Mucosa of descending colon (tissue), 3 donors: ENCODE data around the gene SGCD. TPM values are rescaled to one million over a fixed set of nuclear protein-coding genes. Genes with fewer than 3 reads are reported as not detected.

Experiments
- ATAC-seq: fragments of 200-7000 bp; cut with Tn5 transposase; one replicate; pipeline ENCODE4 v1.9.1; 2020; ENCODE audit warnings: mild to moderate bottlenecking, moderate library complexity
- DNase-seq, 3 donors: peaks; one replicate each; pipeline ENCODE4 v3.0.0-alpha.2; 2020
- H3K36me3 ChIP-seq: fragments of 200-600 bp; one replicate; pipeline ENCODE4 v1.8.0; 2021; ENCODE audit warnings: low read depth, mild to moderate bottlenecking
- H3K4me1 ChIP-seq: fragments of 200-600 bp; one replicate; pipeline ENCODE4 v1.8.0; 2021; ENCODE audit warnings: low read depth, mild to moderate bottlenecking
- H3K4me3 ChIP-seq: fragments of 200-600 bp; one replicate; pipeline ENCODE4 v1.8.0; 2021; ENCODE audit warnings: mild to moderate bottlenecking
- H3K9me3 ChIP-seq: fragments of 200-600 bp; one replicate; pipeline ENCODE4 v1.8.0; 2021; ENCODE audit warnings: mild to moderate bottlenecking
- intact Hi-C, 2 donors: fragments of 100-400 bp; cut with DNase I in 1 of 2; cut with micrococcal nuclease in 1 of 2; formaldehyde crosslinking; loops; one replicate each; pipeline versions ENCODE4 v1.11.0 to v1.11.1; 2022; cut with DNase I, micrococcal nuclease
- total RNA-seq, 3 donors: library from RNA; stranded (reverse); fragmentation: NEBNext Ultra II Directional in 2 of 3; extraction: Animal tissue kit (Norgen Biotek cat#: 25700) in 2 of 3; gene quantifications; one replicate each; pipeline versions ENCODE4 v1.2.1 to v1.2.4, GENCODE V29; 2021 to 2023
- TF ChIP-seq, protein P1 (sequence below): fragments of 200-600 bp; IDR thresholded peaks from one replicate; pipeline ENCODE4 v1.8.0; 2022; ENCODE audit warnings: antibody characterized with exemption, mild to moderate bottlenecking
- donor health status: DM: no; HTN: no; CAD: no; lungs with moderate emphysema.
- donor health status: DM: no; HTN: no; CAD: no.
- donor health status: DM: no; HTN: yes; CAD: no.

SGCD gene
- total RNA-seq, 3 donors from 2014 or later, result 1.2 to 7.4 (median 2.0) TPM

GRCh38 chr5:156459812-156460385, 132.9 kb downstream of the SGCD start:
- Histone ChIP-seq H3K4me1 (no peaks in the 10 kb centered on the region), H3K36me3 (no peaks in the 10 kb centered on the region), H3K9me3 (no peaks in the 10 kb centered on the region), H3K4me3 (no peak overlapping the region)
- DNase-seq (no peak), ATAC-seq (no peak)
- intact Hi-C loops, result no loop called here
- TF ChIP-seq, protein P1, sequence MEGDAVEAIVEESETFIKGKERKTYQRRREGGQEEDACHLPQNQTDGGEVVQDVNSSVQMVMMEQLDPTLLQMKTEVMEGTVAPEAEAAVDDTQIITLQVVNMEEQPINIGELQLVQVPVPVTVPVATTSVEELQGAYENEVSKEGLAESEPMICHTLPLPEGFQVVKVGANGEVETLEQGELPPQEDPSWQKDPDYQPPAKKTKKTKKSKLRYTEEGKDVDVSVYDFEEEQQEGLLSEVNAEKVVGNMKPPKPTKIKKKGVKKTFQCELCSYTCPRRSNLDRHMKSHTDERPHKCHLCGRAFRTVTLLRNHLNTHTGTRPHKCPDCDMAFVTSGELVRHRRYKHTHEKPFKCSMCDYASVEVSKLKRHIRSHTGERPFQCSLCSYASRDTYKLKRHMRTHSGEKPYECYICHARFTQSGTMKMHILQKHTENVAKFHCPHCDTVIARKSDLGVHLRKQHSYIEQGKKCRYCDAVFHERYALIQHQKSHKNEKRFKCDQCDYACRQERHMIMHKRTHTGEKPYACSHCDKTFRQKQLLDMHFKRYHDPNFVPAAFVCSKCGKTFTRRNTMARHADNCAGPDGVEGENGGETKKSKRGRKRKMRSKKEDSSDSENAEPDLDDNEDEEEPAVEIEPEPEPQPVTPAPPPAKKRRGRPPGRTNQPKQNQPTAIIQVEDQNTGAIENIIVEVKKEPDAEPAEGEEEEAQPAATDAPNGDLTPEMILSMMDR, result no peak

DNA sequence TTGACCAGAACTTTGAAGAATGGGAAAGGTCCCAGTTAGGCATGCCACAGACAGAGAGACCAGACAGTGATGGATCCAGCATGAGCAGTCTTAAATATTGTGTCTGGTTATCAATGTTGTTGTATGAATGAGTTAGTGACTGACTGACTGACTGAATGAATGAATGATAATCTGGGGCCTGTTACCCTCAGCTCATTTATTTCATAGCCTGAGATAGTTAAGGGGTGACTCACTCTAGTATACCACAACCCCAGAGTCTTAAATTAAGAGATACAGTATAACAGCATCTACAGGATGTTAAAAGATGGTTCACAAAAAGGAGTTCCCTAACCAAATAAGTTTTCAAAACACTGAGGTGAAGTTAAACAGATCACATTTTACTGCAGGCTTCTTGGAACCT, 133.5 kb downstream of the SGCD start:
- no peaks in the 10 kb centered on the region for H3K36me3 ChIP-seq
- DNase-seq (no peak), ATAC-seq (no peak)
- H3K4me3 ChIP-seq, result no peak overlapping the region
- TF ChIP-seq, protein P1, result no peak
- intact Hi-C loops, result no loop called here
- no peaks in the 10 kb centered on the region for H3K4me1 ChIP-seq
- H3K9me3 ChIP-seq, result no peaks in the 10 kb centered on the region

DNA sequence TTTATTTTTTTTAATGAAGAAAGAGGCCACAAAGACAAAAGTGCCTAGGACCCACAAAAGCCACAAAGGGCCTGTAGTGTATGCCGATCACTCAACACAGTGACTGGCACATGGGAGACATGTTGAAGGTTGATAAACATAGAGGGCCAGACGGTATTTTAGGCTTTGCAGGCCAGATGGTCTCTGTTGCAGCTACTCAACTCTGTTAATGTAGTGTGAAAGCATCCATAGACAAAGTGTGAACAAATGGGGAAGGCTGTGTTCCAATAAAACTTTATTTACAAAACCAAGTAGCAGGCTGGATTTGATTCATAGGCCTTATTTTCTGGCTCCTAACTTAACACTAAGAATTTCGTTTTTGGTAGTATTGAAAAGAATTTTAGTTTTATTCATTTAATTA, 139.9 kb downstream of the SGCD start:
- intact Hi-C loops, result no loop called here
- DNase-seq (no peak), ATAC-seq (no peak)

GRCh38 chr5:156469636-156470035, 142.7 kb downstream of the SGCD start:
- no peak for ATAC-seq
- intact Hi-C loops, result no loop called here

More for the DNA sequence above, 139.9 kb downstream of the SGCD start:
- H3K4me3 ChIP-seq, result no peak overlapping the region
- H3K9me3 ChIP-seq, result no peaks in the 10 kb centered on the region
- H3K36me3 ChIP-seq, result no peaks in the 10 kb centered on the region
- TF ChIP-seq, protein P1, result no peak
- no peaks in the 10 kb centered on the region for H3K4me1 ChIP-seq

DNA sequence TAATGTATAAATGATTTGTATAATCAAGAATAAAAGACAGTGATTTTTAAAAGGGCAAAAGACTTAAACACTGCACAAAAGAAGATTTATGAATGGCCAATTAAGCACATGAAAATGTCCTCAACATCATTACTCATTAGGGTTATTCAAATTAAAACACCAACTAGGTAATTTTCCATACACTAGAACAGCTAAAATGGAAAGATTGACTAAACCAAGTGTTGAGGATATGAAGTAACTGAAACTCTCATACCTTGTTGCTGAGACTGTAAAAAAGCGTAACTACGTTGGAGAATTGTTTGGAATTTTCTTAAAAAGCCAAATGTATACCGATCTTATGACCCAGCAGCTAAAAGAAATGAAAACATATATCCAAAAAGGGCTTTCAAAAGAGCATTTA, 144.9 kb downstream of the SGCD start:
- ATAC-seq, result no peak
- intact Hi-C loops, result no loop called here
- TF ChIP-seq, protein P1, result no peak
- no peaks in the 10 kb centered on the region for H3K36me3 ChIP-seq
- no peak overlapping the region for H3K4me3 ChIP-seq
- H3K9me3 ChIP-seq, result no peaks in the 10 kb centered on the region
- no peaks in the 10 kb centered on the region for H3K4me1 ChIP-seq
- no peak for DNase-seq

More at GRCh38 chr5:156469636-156470035, 142.7 kb downstream of the SGCD start:
- no peak for DNase-seq
- Histone ChIP-seq H3K36me3 (no peaks in the 10 kb centered on the region), H3K9me3 (no peaks in the 10 kb centered on the region), H3K4me3 (no peak overlapping the region), H3K4me1 (no peaks in the 10 kb centered on the region)
- TF ChIP-seq, protein P1, result no peak
